IPS-20b (cell line): ENCODE data around the gene VTA1.

ENCODE experiments used
- H3K27ac ChIP-seq: one replicate; pipeline ENCODE4 v1.5.1; 2013; ENCODE audit warnings: low read length
- H3K27me3 ChIP-seq: 2 replicates; pipeline ENCODE4 v1.6.1; 2013; ENCODE audit warnings: mild to moderate bottlenecking, low read length, inconsistent platforms; ENCODE audit not compliant: insufficient read depth
- H3K36me3 ChIP-seq: 2 replicates; pipeline ENCODE4 v1.6.1; 2013; ENCODE audit warnings: low read depth, mild to moderate bottlenecking, inconsistent platforms, low read length, moderate library complexity; ENCODE audit not compliant: insufficient read depth
- H3K4me1 ChIP-seq: 2 replicates; pipeline ENCODE4 v1.6.1; 2013; ENCODE audit warnings: mild to moderate bottlenecking, control low read depth, inconsistent platforms, low read length, moderate library complexity; ENCODE audit not compliant: insufficient read depth
- H3K4me3 ChIP-seq: 2 replicates; pipeline ENCODE4 v1.5.1; 2013; ENCODE audit warnings: mild to moderate bottlenecking, low read length, inconsistent platforms
- H3K9ac ChIP-seq: 2 replicates; pipeline ENCODE4 v1.6.1; 2013; ENCODE audit warnings: low read depth, mild to moderate bottlenecking, inconsistent platforms, low read length, moderate library complexity
- H3K9me3 ChIP-seq: 2 replicates; pipeline ENCODE4 v1.6.1; 2013; ENCODE audit warnings: mild to moderate bottlenecking, low read depth, low read length, inconsistent platforms; ENCODE audit not compliant: insufficient read depth

Gene VTA1

GRCh38 chr6:142195862-142196541 lies 48.9 kb downstream of the VTA1 start:
- Histone ChIP-seq H3K27me3 (no peaks in the 10 kb centered on the region), H3K9ac (no peak overlapping the region), H3K4me3 (no peak overlapping the region), H3K36me3 (peaks cover 31% of the 10 kb centered on the region), H3K9me3 (no peaks in the 10 kb centered on the region), H3K4me1 (no peaks in the 10 kb centered on the region), H3K27ac (no peak overlapping the region)

GRCh38 chr6:142200846-142201628 lies 54.0 kb downstream of the VTA1 start:
- Histone ChIP-seq H3K9ac (no peak overlapping the region), H3K27me3 (no peaks in the 10 kb centered on the region), H3K4me1 (no peaks in the 10 kb centered on the region), H3K4me3 (no peak overlapping the region), H3K27ac (no peak overlapping the region), H3K36me3 (peaks cover 46% of the 10 kb centered on the region), H3K9me3 (no peaks in the 10 kb centered on the region)

GRCh38 chr6:142207265-142207877 lies 60.3 kb downstream of the VTA1 start:
- no peak overlapping the region for H3K4me3 ChIP-seq
- H3K36me3 ChIP-seq = peaks cover 39% of the 10 kb centered on the region
- H3K27ac ChIP-seq = no peak overlapping the region
- no peaks in the 10 kb centered on the region for H3K27me3 ChIP-seq
- peaks cover 6% of the 10 kb centered on the region; the same call in 1 of the 2 replicates for H3K9me3 ChIP-seq
- H3K9ac ChIP-seq = no peak overlapping the region
- H3K4me1 ChIP-seq = no peaks in the 10 kb centered on the region

- peaks cover 45% of the 10 kb centered on the region for H3K36me3 ChIP-seq
- H3K27ac ChIP-seq = no peak overlapping the region
- H3K4me1 ChIP-seq = no peaks in the 10 kb centered on the region
- H3K27me3 ChIP-seq = no peaks in the 10 kb centered on the region
- no peak overlapping the region for H3K9ac ChIP-seq
- H3K9me3 ChIP-seq = peaks cover 20% of the 10 kb centered on the region; the same call in 1 of the 2 replicates
- H3K4me3 ChIP-seq = no peak overlapping the region
Measured at GRCh38 chr6:142210606-142211005, 63.5 kb downstream of the VTA1 start.

- Histone ChIP-seq H3K9ac (no peak overlapping the region), H3K4me3 (no peak overlapping the region), H3K27ac (no peak overlapping the region), H3K9me3 (peaks cover 20% of the 10 kb centered on the region; the same call in 1 of the 2 replicates), H3K27me3 (no peaks in the 10 kb centered on the region), H3K36me3 (peaks cover 39% of the 10 kb centered on the region), H3K4me1 (no peaks in the 10 kb centered on the region)
Measured at GRCh38 chr6:142213402-142213801, 66.3 kb downstream of the VTA1 start.

- no peak overlapping the region for H3K27ac ChIP-seq
- H3K27me3 ChIP-seq = no peaks in the 10 kb centered on the region
- peaks cover 33% of the 10 kb centered on the region for H3K36me3 ChIP-seq
- no peaks in the 10 kb centered on the region for H3K4me1 ChIP-seq
- no peak overlapping the region for H3K4me3 ChIP-seq
- peaks cover 4% of the 10 kb centered on the region; the same call in 1 of the 2 replicates for H3K9me3 ChIP-seq
- H3K9ac ChIP-seq = no peak overlapping the region
Measured at GRCh38 chr6:142218446-142218845, 71.4 kb downstream of the VTA1 start.

- H3K27me3 ChIP-seq = no peaks in the 10 kb centered on the region
- peaks cover 22% of the 10 kb centered on the region for H3K36me3 ChIP-seq
- no peaks in the 10 kb centered on the region for H3K4me1 ChIP-seq
- no peak overlapping the region for H3K4me3 ChIP-seq
- H3K9ac ChIP-seq = no peak overlapping the region
- no peak overlapping the region for H3K27ac ChIP-seq
- no peaks in the 10 kb centered on the region for H3K9me3 ChIP-seq
Measured at GRCh38 chr6:142222022-142222421, 75.0 kb downstream of the VTA1 start.

- H3K9me3 ChIP-seq = no peaks in the 10 kb centered on the region
- no peaks in the 10 kb centered on the region for H3K4me1 ChIP-seq
- no peak overlapping the region for H3K9ac ChIP-seq
- peaks cover 13% of the 10 kb centered on the region; the same call in 1 of the 2 replicates for H3K36me3 ChIP-seq
- H3K27me3 ChIP-seq = no peaks in the 10 kb centered on the region
- no peak overlapping the region for H3K4me3 ChIP-seq
- no peak overlapping the region for H3K27ac ChIP-seq
Measured at GRCh38 chr6:142223938-142224337, 76.9 kb downstream of the VTA1 start.

GRCh38 chr6:142225115-142225514 lies 78.1 kb downstream of the VTA1 start:
- H3K27ac ChIP-seq = no peak overlapping the region
- no peaks in the 10 kb centered on the region for H3K4me1 ChIP-seq

GRCh38 chr6:142225552-142225951 lies 78.5 kb downstream of the VTA1 start:
- H3K9me3 ChIP-seq = no peaks in the 10 kb centered on the region
- no peaks in the 10 kb centered on the region for H3K4me1 ChIP-seq
- no peak overlapping the region for H3K9ac ChIP-seq
- H3K27ac ChIP-seq = no peak overlapping the region
- no peak overlapping the region for H3K4me3 ChIP-seq
- H3K36me3 ChIP-seq = no peaks in the 10 kb centered on the region
- no peaks in the 10 kb centered on the region for H3K27me3 ChIP-seq

More at GRCh38 chr6:142225115-142225514, 78.1 kb downstream of the VTA1 start:
- Histone ChIP-seq H3K4me3 (no peak overlapping the region), H3K27me3 (no peaks in the 10 kb centered on the region), H3K9me3 (no peaks in the 10 kb centered on the region), H3K9ac (no peak overlapping the region), H3K36me3 (peaks cover 3% of the 10 kb centered on the region; the same call in 1 of the 2 replicates)

GRCh38 chr6:142226731-142227130 lies 79.7 kb downstream of the VTA1 start:
- Histone ChIP-seq H3K9ac (no peak overlapping the region), H3K36me3 (no peaks in the 10 kb centered on the region), H3K27me3 (no peaks in the 10 kb centered on the region), H3K9me3 (no peaks in the 10 kb centered on the region), H3K27ac (no peak overlapping the region), H3K4me1 (no peaks in the 10 kb centered on the region), H3K4me3 (no peak overlapping the region)
